OCI-LY1 (cell line): ENCODE results near the gene TMEM252.

ENCODE experiments used
- H2AFZ ChIP-seq: fragments of 200-600 bp; sonication (generic), shearing (Covaris generic); 2 replicates; pipeline ENCODE4 v1.6.0; 2014; ENCODE audit warnings: antibody characterized with exemption, mild to moderate bottlenecking, low read length
- H3F3A ChIP-seq: fragments of 200-600 bp; sonication (generic), shearing (Covaris generic); 2 replicates; pipeline ENCODE4 v1.6.0; 2014; ENCODE audit warnings: mild to moderate bottlenecking, antibody characterized with exemption, low read length, moderate library complexity; ENCODE audit not compliant: insufficient read depth
- H3K27ac ChIP-seq: fragments of 200-600 bp; sonication (generic); 2 replicates; pipeline ENCODE4 v1.5.1; 2014; ENCODE audit warnings: low read length, mixed run types, mild to moderate bottlenecking, low read depth; ENCODE audit not compliant: poor library complexity, severe bottlenecking
- H3K27me3 ChIP-seq: fragments of 200-600 bp; sonication (generic); 2 replicates; pipeline ENCODE4 v1.6.0; 2014; ENCODE audit warnings: antibody characterized with exemption, mild to moderate bottlenecking, low read length, moderate library complexity; ENCODE audit not compliant: insufficient read depth
- H3K36me3 ChIP-seq: fragments of 200-600 bp; sonication (generic); 2 replicates; pipeline ENCODE4 v1.6.1; 2014; ENCODE audit warnings: mild to moderate bottlenecking, antibody characterized with exemption, low read length, moderate library complexity, mixed read lengths; ENCODE audit not compliant: insufficient read depth
- H3K4me1 ChIP-seq: fragments of 200-600 bp; sonication (generic); 2 replicates; pipeline ENCODE4 v1.5.1; 2014; ENCODE audit warnings: mild to moderate bottlenecking, low read length, moderate library complexity; ENCODE audit not compliant: insufficient read depth, severe bottlenecking
- H3K4me2 ChIP-seq: fragments of 200-600 bp; sonication (generic), shearing (Covaris generic); 2 replicates; pipeline ENCODE4 v1.6.1; 2014; ENCODE audit warnings: low read length
- H3K4me3 ChIP-seq: fragments of 200-600 bp; sonication (generic); 2 replicates; pipeline ENCODE4 v1.5.1; 2014; ENCODE audit warnings: low read length, low read depth, mild to moderate bottlenecking, mixed read lengths; ENCODE audit not compliant: poor library complexity, severe bottlenecking
- H3K79me2 ChIP-seq: fragments of 200-600 bp; shearing (Covaris generic); 2 replicates; pipeline ENCODE4 v1.6.1; 2016; ENCODE audit warnings: mixed run types, low read length, mixed read lengths; ENCODE audit not compliant: insufficient read depth
- H3K9ac ChIP-seq: fragments of 200-600 bp; sonication (generic), shearing (Covaris generic); 2 replicates; pipeline ENCODE4 v1.6.1; 2014; ENCODE audit warnings: mild to moderate bottlenecking, low read length, mixed read lengths
- H3K9me2 ChIP-seq: fragments of 200-600 bp; sonication (generic), shearing (Covaris generic); 2 replicates; pipeline ENCODE4 v1.6.1; 2014; ENCODE audit warnings: low read depth, mild to moderate bottlenecking, low read length, mixed read lengths
- H3K9me3 ChIP-seq: fragments of 200-600 bp; shearing (Covaris generic); 2 replicates; pipeline ENCODE4 v1.6.1; 2014; ENCODE audit warnings: low read length, mixed read lengths
- H4K20me1 ChIP-seq: fragments of 200-600 bp; sonication (generic), shearing (Covaris generic); 2 replicates; pipeline ENCODE4 v1.6.0; 2016; ENCODE audit warnings: mild to moderate bottlenecking, low read length; ENCODE audit not compliant: insufficient read depth
- EZH2 ChIP-seq: fragments of 200-600 bp; sonication (generic), shearing (Covaris generic); IDR thresholded peaks from 2 replicates; pipeline ENCODE4 v1.8.0; 2017; ENCODE audit warnings: borderline replicate concordance, mixed run types, mild to moderate bottlenecking, antibody characterized with exemption, low read length, moderate library complexity, mixed read lengths
- TF ChIP-seq, protein P1 (sequence below): fragments of 200-600 bp; sonication (generic), shearing (Covaris generic); IDR thresholded peaks from 2 replicates; pipeline ENCODE4 v1.5.1; 2017; ENCODE audit warnings: mild to moderate bottlenecking, antibody characterized with exemption, low read length, moderate library complexity, mixed read lengths

Gene TMEM252

DNA sequence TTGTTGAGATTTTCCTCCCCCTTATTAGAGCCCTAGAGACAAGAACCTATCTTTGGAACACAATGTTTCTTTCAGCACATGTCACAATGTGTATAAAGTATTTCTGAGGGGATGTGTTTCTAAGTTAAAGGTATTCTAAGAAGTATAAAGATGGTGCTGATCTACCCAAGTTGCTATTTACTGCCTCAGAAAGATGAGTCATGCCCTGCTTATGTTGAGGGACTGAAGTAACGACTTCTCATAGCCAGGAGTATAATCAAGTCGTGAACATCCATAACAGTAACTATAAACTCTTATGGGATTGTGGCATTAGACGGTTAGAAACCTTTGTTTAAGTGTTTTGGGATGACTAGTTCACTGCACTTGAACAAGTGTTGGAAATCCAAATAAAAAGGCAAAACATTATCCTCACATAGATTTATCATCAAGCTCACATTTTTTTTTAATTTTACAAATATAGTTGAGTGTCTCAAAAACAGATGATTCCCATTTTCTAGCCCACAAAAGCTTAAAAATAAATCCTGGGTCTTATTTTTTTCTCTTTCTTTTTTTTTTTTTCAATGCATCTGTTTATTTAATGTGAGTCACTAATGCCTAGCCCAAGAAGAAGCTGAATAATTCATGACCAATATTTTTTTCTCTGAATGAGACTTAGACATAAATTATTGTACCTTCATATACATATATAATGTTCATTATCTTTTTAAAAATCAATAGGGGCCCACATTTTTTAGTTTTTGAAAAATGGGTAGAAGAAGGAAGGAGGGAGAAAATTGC, 12.2 kb upstream of the TMEM252 start:
- Histone ChIP-seq H2AFZ (no peak overlapping the region), H3K27ac (no peak overlapping the region), H3K27me3 (peaks cover 5% of the 10 kb centered on the region; the same call in 1 of the 2 replicates), H3K36me3 (no peaks in the 10 kb centered on the region), H3K4me3 (no peak overlapping the region), H3K9ac (no peak overlapping the region), H3K4me1 (no peaks in the 10 kb centered on the region), H4K20me1 (no peaks in the 10 kb centered on the region), H3K9me2 (no peaks in the 10 kb centered on the region), H3K4me2 (no peak overlapping the region), H3F3A (no peaks in the 10 kb centered on the region), H3K79me2 (no peaks in the 10 kb centered on the region), H3K9me3 (no peaks in the 10 kb centered on the region)
- TF ChIP-seq, protein P1, sequence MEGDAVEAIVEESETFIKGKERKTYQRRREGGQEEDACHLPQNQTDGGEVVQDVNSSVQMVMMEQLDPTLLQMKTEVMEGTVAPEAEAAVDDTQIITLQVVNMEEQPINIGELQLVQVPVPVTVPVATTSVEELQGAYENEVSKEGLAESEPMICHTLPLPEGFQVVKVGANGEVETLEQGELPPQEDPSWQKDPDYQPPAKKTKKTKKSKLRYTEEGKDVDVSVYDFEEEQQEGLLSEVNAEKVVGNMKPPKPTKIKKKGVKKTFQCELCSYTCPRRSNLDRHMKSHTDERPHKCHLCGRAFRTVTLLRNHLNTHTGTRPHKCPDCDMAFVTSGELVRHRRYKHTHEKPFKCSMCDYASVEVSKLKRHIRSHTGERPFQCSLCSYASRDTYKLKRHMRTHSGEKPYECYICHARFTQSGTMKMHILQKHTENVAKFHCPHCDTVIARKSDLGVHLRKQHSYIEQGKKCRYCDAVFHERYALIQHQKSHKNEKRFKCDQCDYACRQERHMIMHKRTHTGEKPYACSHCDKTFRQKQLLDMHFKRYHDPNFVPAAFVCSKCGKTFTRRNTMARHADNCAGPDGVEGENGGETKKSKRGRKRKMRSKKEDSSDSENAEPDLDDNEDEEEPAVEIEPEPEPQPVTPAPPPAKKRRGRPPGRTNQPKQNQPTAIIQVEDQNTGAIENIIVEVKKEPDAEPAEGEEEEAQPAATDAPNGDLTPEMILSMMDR, result no peak
- no peak for TF ChIP-seq EZH2

DNA sequence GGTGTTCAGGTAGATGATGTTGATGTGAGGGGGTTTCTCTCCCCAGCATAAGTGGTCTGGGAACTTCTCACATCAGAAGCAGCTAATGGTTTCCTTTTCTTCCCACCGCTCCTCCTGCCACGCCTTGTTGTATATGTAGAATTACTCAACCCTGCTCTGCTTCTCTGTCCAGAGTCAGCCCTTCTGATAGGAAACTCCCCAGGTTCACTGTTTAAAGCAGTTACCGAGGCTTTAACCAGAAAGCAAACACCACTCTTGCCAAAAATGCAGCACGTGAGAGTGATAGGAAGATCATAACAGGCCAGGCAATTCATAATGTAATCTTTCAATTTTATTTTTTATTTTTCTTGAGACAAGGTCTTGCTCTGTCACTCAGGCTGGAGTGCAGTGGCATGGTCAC, 10.5 kb upstream of the TMEM252 start:
- no peak overlapping the region for H3K4me3 ChIP-seq
- no peaks in the 10 kb centered on the region for H4K20me1 ChIP-seq
- H3K36me3 ChIP-seq, result no peaks in the 10 kb centered on the region
- H3F3A ChIP-seq, result no peaks in the 10 kb centered on the region
- H3K27me3 ChIP-seq, result peaks cover 3% of the 10 kb centered on the region; the same call in 1 of the 2 replicates
- H3K27ac ChIP-seq, result no peak overlapping the region
- peaks cover 12% of the 10 kb centered on the region for H3K4me1 ChIP-seq
- H3K9ac ChIP-seq, result no peak overlapping the region
- no peak overlapping the region for H3K4me2 ChIP-seq
- H3K9me2 ChIP-seq, result no peaks in the 10 kb centered on the region
- no peaks in the 10 kb centered on the region for H3K79me2 ChIP-seq
- H2AFZ ChIP-seq, result no peak overlapping the region
- TF ChIP-seq, protein P1, result no peak
- TF ChIP-seq EZH2, result no peak
- no peaks in the 10 kb centered on the region for H3K9me3 ChIP-seq

DNA sequence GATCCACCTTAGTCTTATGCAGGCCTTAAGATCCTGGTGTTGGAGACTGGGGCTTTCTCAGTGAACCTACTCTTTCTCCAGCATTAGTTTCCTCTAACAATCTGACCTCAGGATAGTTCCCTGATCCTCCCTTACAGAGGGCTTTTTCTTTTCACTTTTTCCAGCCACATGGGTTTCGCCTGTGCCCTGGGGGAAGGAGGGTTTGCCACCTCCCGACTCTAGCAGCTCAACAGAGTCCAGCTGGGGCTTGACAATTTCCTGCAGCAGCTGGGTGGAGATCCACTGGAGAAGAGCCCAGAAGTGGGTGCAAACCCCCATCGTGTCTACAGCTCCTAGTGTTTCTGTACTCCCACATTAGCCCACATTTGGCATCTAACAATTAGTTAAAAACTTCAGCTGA, 7.6 kb upstream of the TMEM252 start:
- no peak for TF ChIP-seq EZH2
- TF ChIP-seq, protein P1, result no peak

More for the DNA sequence above, 7.6 kb upstream of the TMEM252 start:
- Histone ChIP-seq H3K9ac (no peak overlapping the region), H3K27ac (no peak overlapping the region), H2AFZ (no peak overlapping the region), H3K79me2 (no peaks in the 10 kb centered on the region), H3K4me3 (no peak overlapping the region), H3K9me3 (no peaks in the 10 kb centered on the region), H3K4me2 (no peak overlapping the region), H3K4me1 (peaks cover 12% of the 10 kb centered on the region), H3K36me3 (no peaks in the 10 kb centered on the region), H3K9me2 (no peaks in the 10 kb centered on the region), H3F3A (no peaks in the 10 kb centered on the region), H4K20me1 (no peaks in the 10 kb centered on the region), H3K27me3 (no peaks in the 10 kb centered on the region)
